GM21526 (cell line): ENCODE measurements around the gene UHRF1.

ENCODE experiments used
- ATAC-seq: cut with Tn5 transposase; IDR thresholded peaks from one replicate; pipeline ENCODE4 v1.9.1; 2021; ENCODE audit warnings: moderate library complexity; ENCODE audit not compliant: unreplicated experiment, low FRiP score

UHRF1 gene

GRCh38 chr19:4986056-4986455, 76.8 kb downstream of the UHRF1 start:
- ATAC-seq, result no peak

GRCh38 chr19:4986471-4986891, 77.2 kb downstream of the UHRF1 start:
- no peak for ATAC-seq

- ATAC-seq, result no peak
Measured at GRCh38 chr19:4987256-4987655, 78.0 kb downstream of the UHRF1 start.

GRCh38 chr19:4987692-4988370, 78.5 kb downstream of the UHRF1 start:
- ATAC-seq, result no peak

- ATAC-seq, result no peak
Measured at GRCh38 chr19:4988770-4989251, 79.5 kb downstream of the UHRF1 start.

GRCh38 chr19:4990306-4990705, 81.0 kb downstream of the UHRF1 start:
- ATAC-seq, result no peak

GRCh38 chr19:4991538-4991937, 82.2 kb downstream of the UHRF1 start:
- no peak for ATAC-seq

GRCh38 chr19:4991996-4992698, 82.8 kb downstream of the UHRF1 start:
- ATAC-seq, result no peak

- no peak for ATAC-seq
Measured at GRCh38 chr19:4993683-4994082, 84.4 kb downstream of the UHRF1 start.

- no peak for ATAC-seq
Measured at GRCh38 chr19:4996701-4997100, 87.4 kb downstream of the UHRF1 start.

GRCh38 chr19:4997297-4997696, 88.0 kb downstream of the UHRF1 start:
- no peak for ATAC-seq

- no peak for ATAC-seq
Measured at GRCh38 chr19:5000120-5000611, 90.9 kb downstream of the UHRF1 start.

- ATAC-seq, result no peak
Measured at GRCh38 chr19:5001615-5002014, 92.3 kb downstream of the UHRF1 start.

- no peak for ATAC-seq
Measured at GRCh38 chr19:5002143-5002542, 92.8 kb downstream of the UHRF1 start.

- ATAC-seq, result no peak
Measured at GRCh38 chr19:5003781-5004180, 94.5 kb downstream of the UHRF1 start.

GRCh38 chr19:5005096-5005495, 95.8 kb downstream of the UHRF1 start:
- no peak for ATAC-seq

GRCh38 chr19:5006201-5006600, 96.9 kb downstream of the UHRF1 start:
- no peak for ATAC-seq

- no peak for ATAC-seq
Measured at GRCh38 chr19:5006821-5007220, 97.5 kb downstream of the UHRF1 start.
